HK-2 (cell line): ENCODE data around the gene EIF4E2.

Experiments
- DNase-seq: peaks from one replicate; pipeline ENCODE4 v3.0.0-alpha.2; 2018; ENCODE audit not compliant: unreplicated experiment

EIF4E2 gene

DNA sequence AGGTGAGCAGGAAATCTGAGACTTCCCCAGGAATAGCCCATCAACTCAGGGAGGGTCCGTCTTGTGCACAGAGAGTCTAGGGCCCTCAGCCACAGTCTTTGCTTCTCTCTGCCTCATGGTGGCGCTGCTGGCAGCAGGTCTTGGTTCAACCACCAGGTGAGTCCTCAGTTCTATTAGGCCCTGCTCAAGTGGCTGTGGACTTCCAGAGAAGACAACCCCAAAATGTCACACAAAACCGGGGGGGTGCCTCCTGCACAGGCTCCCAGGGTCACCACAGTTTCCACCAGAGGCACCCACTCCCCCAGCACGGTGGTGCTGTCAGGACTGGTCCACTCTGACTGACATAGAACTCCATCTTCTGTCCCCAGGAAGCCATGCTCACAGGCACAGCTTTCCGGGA is 13.4 kb upstream of the EIF4E2 start:
- DNase-seq: no peak

- no peak for DNase-seq
These were observed 13.0 kb upstream of the EIF4E2 start for GRCh38 chr2:232537499-232537898.

- no peak for DNase-seq
These were observed 11.8 kb upstream of the EIF4E2 start for GRCh38 chr2:232538671-232539070.

DNA sequence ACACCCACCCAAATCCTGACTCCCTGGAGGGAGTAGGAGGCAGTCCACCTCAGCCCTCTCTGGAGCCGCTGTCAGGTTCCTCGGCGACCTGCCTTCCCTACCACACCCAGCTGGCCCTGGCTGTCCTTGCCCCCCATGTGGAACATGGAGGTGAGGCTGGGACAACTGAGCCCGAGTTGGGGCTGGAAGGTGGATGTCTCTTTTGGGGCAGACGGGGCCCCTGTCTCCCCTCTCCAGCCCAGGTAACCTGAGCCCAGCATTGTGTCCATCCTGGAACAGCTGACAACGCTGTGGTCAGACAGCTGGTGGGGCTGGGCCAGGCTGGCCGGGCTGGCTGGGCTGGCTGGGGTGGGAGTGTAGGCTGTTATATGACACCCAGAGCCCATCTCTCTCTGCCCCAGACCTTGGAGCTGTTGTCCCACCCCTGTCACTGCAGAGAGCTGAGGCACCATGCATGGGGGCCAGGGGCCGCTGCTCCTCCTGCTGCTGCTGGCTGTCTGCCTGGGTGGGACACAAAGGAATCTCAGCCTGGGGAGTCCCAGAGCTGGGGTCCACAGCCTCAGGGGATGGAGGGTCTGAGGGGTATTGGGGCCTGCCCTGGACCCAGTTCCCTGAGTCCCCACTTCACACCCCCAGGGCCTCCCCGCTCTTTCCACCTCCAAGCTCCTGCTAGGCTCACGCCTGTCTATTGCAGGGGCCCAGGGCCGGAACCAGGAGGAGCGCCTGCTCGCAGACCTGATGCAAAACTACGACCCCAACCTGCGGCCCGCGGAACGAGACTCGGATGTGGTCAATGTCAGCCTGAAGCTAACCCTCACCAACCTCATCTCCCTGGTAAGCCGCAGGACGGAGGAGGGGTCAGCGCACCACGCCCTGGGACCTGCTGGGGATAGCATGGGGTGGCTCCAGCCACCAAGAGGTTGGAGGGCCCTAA is 10.9 kb upstream of the EIF4E2 start, which contains the start of gene CHRNG:
Gene CHRNG (plus strand): TSS at position 395 of the 934 bp plus-strand sequence. CDS start 56 bp downstream, at position 451.
- no peak for DNase-seq

DNA sequence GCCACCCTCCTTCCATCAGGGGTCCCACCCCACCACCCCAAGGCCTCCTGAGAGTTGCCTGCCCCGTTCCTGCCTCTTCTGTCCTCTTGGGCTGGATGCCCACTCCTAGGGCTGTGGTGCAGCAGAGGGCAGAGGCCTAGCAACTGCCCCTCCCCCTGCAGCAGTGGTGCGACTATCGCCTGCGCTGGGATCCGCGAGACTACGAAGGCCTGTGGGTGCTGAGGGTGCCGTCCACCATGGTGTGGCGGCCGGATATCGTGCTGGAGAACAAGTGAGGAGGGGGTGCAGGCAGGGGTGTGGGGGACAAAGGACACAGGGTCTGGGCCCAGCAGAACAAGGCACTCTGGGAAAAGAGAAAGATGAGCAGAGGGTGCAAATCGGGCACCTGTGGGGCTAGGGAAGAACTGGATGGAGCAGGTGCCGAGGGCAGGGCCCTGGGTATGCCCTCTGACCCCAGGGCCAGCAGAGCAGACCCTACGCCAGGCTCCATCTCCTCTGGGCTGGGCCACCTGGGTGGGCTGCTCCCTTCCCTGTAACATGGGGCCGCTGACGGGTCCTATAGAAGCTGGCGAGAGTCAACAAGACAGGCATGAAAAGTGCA is 9.9 kb upstream of the EIF4E2 start:
- no peak for DNase-seq

GRCh38 chr2:232541195-232541960 is 9.1 kb upstream of the EIF4E2 start:
- no peak for DNase-seq

GRCh38 chr2:232541961-232542714 is 8.4 kb upstream of the EIF4E2 start:
- no peak for DNase-seq

DNA sequence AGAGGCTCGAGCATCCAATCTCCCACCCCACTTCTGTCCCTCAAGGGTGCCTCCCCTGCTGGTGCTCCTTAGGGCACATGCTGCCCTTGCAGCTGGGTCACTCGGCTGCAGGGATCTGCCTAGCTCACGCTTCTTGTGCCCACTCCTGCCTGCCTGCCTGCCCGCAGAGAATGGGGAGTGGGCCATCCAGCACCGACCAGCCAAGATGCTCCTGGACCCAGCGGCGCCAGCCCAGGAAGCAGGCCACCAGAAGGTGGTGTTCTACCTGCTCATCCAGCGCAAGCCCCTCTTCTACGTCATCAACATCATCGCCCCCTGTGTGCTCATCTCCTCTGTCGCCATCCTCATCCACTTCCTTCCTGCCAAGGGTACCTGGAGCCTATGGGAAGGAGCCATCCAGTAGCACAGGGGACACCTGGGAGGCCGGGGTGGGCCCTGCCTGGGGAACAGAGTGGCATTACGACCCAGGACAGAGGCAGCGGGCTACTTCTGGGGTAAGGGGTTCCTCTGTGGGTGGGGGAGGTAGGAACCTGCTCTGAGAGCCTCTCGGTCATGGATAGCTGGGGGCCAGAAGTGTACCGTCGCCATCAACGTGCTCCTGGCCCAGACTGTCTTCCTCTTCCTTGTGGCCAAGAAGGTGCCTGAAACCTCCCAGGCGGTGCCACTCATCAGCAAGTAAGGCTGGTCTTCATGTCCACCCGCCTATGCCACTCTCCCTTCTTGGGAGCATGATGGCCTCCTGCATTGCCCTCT is 7.6 kb upstream of the EIF4E2 start:
- no peak for DNase-seq

GRCh38 chr2:232543491-232543890 is 7.0 kb upstream of the EIF4E2 start:
- DNase-seq: no peak

GRCh38 chr2:232543928-232544631 is 6.4 kb upstream of the EIF4E2 start:
- no peak for DNase-seq

DNA sequence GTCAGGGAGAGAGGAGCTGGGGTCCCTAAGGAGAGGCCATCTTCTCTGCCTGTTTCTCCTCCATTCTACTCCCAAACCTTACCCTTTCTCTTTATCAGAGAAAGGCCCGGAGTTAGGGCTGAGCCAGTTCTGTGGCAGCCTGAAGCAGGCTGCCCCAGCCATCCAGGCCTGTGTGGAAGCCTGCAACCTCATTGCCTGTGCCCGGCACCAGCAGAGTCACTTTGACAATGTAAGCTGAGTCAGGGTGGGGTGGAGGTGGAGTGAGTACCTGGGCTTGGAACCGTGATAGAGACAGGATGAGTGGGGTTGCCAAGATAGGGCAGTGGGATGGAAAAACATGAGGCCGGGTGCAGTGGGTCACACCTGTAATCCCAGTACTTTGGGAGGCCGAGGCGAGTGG is 5.8 kb upstream of the EIF4E2 start:
- no peak for DNase-seq

DNA sequence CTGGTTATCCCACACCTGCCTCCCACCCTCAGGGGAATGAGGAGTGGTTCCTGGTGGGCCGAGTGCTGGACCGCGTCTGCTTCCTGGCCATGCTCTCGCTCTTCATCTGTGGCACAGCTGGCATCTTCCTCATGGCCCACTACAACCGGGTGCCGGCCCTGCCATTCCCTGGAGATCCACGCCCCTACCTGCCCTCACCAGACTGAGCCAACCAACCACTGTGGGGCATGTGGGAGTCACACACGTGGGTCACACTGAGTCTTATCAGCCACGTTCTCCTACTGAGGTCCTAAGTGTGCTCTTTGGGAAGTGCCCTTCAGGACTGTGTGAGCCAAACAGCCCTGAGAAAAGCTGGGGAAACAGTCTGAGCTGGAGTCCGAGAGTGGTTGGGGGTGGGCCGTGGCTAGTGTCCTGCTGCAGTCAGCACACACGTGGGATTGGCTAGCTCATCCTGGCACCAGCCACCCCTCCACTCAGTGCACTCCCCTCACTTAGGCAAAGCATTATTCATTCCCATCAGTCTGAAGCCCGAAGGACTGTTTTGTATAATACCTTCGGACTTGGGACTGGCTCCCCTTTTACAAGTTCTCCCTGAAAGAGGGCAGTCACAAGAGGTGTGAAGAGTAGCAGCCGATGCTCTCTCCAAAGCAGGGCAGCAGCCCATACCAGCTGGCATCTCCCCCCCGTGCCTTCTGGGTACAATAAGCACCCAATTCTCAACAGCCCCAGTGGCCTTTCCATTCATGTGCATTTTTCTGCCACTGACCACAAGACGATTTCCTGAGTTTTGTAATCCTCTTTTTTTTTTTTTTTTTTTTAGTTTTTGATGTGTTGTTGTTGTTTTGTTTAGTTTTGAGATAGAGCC is 4.7 kb upstream of the EIF4E2 start:
- no peak for DNase-seq

GRCh38 chr2:232547991-232548390 is 2.5 kb upstream of the EIF4E2 start:
- no peak for DNase-seq

- DNase-seq: no peak
These were observed 685 bp upstream of the EIF4E2 start for GRCh38 chr2:232549655-232550353.

- DNase-seq: no peak
These were observed 755 bp downstream of the EIF4E2 start for GRCh38 chr2:232551250-232551638.

DNA sequence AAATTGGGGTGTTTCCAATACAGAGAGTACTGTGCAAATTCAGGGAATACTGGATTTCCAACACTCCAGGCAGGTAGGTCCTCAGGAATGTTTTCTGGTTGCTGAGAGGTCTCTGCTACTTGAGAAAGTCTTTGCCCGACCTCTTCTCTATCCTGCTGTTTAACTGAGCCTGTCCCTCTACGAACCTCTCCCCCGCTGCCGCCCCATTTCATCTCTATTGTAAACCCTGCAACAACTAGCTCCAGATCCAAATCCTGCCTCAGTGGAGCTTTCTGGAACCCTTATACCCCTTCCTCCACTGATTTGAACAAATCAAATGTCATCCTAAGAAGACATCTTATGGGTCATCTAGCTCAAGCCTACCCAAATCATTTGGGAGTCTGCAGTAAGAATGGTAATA is 1.3 kb downstream of the EIF4E2 start:
- DNase-seq: no peak

DNA sequence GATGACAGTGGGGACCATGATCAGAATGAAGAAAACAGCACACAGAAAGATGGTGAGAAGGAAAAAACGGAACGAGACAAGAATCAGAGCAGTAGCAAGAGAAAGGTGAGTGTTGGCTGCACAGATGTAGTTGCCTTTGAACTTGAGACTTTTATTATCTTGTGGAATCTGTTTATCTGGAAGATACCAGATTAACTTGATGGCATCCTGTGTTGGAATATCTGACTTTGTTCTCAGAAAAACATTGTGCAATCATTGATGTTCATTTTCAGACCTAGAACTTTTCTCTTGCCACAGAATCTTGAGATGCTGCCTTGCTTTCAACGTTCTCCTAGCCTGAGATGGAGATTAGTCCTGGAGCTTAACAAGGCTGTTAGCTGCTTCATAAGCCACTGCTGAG is 5.9 kb downstream of the EIF4E2 start:
- DNase-seq: no peak

- no peak for DNase-seq
These were observed 12.1 kb downstream of the EIF4E2 start for GRCh38 chr2:232562515-232563151.
